ENCODE measurements around the gene BEND6.

Gene BEND6

GRCh38 chr6:56959094-56959493 lies 4.2 kb downstream of the BEND6 start:
- no peak for DNase-seq (ENCODE audit: low read depth)
- no peak for TF ChIP-seq CTCF (IDR thresholded peaks at IDR 0.05; ENCODE audit: low read depth, low read length)
- no peak for TF ChIP-seq MAX (IDR thresholded peaks at IDR 0.05; ENCODE audit: low read depth, low read length)
- no peak for TF ChIP-seq POLR2A (IDR thresholded peaks at IDR 0.05; ENCODE audit: extremely low read depth, insufficient read length)
- no peak for TF ChIP-seq MYC (IDR thresholded peaks at IDR 0.05; ENCODE audit: low read depth, low read length)
- no peak overlapping the region for H3K4me3 ChIP-seq (ENCODE audit: low read depth, low read length)

GRCh38 chr6:56959938-56960337 lies 5.0 kb downstream of the BEND6 start:
- TF ChIP-seq MAX (IDR thresholded peaks at IDR 0.05; ENCODE audit: low read depth, low read length) (no peak), CTCF (IDR thresholded peaks at IDR 0.05; ENCODE audit: low read depth, low read length) (no peak), MYC (IDR thresholded peaks at IDR 0.05; ENCODE audit: low read depth, low read length) (no peak), POLR2A (IDR thresholded peaks at IDR 0.05; ENCODE audit: extremely low read depth, insufficient read length) (no peak)
- no peak overlapping the region for H3K4me3 ChIP-seq (ENCODE audit: low read depth, low read length)
- DNase-seq (ENCODE audit: low read depth), result no peak

- no peak for TF ChIP-seq MYC (IDR thresholded peaks at IDR 0.05; ENCODE audit: low read depth, low read length)
- TF ChIP-seq POLR2A (IDR thresholded peaks at IDR 0.05; ENCODE audit: extremely low read depth, insufficient read length), result no peak
- no peak for TF ChIP-seq CTCF (IDR thresholded peaks at IDR 0.05; ENCODE audit: low read depth, low read length)
- TF ChIP-seq MAX (IDR thresholded peaks at IDR 0.05; ENCODE audit: low read depth, low read length), result no peak
- DNase-seq (ENCODE audit: low read depth), result no peak
- no peak overlapping the region for H3K4me3 ChIP-seq (ENCODE audit: low read depth, low read length)
Measured at GRCh38 chr6:56961151-56961550, 6.2 kb downstream of the BEND6 start.

GRCh38 chr6:56962441-56962840 lies 7.5 kb downstream of the BEND6 start:
- no peak overlapping the region for H3K4me3 ChIP-seq (ENCODE audit: low read depth, low read length)
- no peak for DNase-seq (ENCODE audit: low read depth)

GRCh38 chr6:56963043-56963442 lies 8.1 kb downstream of the BEND6 start:
- DNase-seq (ENCODE audit: low read depth), result no peak
- TF ChIP-seq POLR2A (IDR thresholded peaks at IDR 0.05; ENCODE audit: extremely low read depth, insufficient read length) (no peak), MAX (IDR thresholded peaks at IDR 0.05; ENCODE audit: low read depth, low read length) (no peak)

More at GRCh38 chr6:56962441-56962840, 7.5 kb downstream of the BEND6 start:
- TF ChIP-seq MYC (IDR thresholded peaks at IDR 0.05; ENCODE audit: low read depth, low read length), result no peak
- TF ChIP-seq POLR2A (IDR thresholded peaks at IDR 0.05; ENCODE audit: extremely low read depth, insufficient read length), result no peak
- no peak for TF ChIP-seq MAX (IDR thresholded peaks at IDR 0.05; ENCODE audit: low read depth, low read length)
- TF ChIP-seq CTCF (IDR thresholded peaks at IDR 0.05; ENCODE audit: low read depth, low read length), result no peak

GRCh38 chr6:56963793-56964192 lies 8.9 kb downstream of the BEND6 start:
- TF ChIP-seq MYC (IDR thresholded peaks at IDR 0.05; ENCODE audit: low read depth, low read length), result no peak
- no peak for TF ChIP-seq POLR2A (IDR thresholded peaks at IDR 0.05; ENCODE audit: extremely low read depth, insufficient read length)
- no peak for TF ChIP-seq CTCF (IDR thresholded peaks at IDR 0.05; ENCODE audit: low read depth, low read length)
- no peak for TF ChIP-seq MAX (IDR thresholded peaks at IDR 0.05; ENCODE audit: low read depth, low read length)
- no peak overlapping the region for H3K4me3 ChIP-seq (ENCODE audit: low read depth, low read length)
- no peak for DNase-seq (ENCODE audit: low read depth)

More at GRCh38 chr6:56963043-56963442, 8.1 kb downstream of the BEND6 start:
- H3K4me3 ChIP-seq (ENCODE audit: low read depth, low read length), result no peak overlapping the region
